Panc1 (cell line): ENCODE results near the gene JMJD1C. TPM values are rescaled to one million over a fixed set of nuclear protein-coding genes. Genes with fewer than 3 reads are reported as not detected.
A peak's percentile ranks its signal among the peaks of the same experiment; 100 is the strongest.

Experiments
- ATAC-seq: fragments of 200-7000 bp; cut with Tn5 transposase; 2 replicates; pipeline ENCODE4 v1.9.1; 2020; ENCODE audit warnings: mild to moderate bottlenecking, moderate library complexity
- BruUV-seq: library from RNA; stranded (reverse); fragments of 400-500 nt; replicated peaks from 2 replicates; lab custom pipeline; 2021; lab: Mats Ljungman, UMichigan
- CTCF ChIA-PET: fragments of 300-600 bp; sonication (Branson Sonifier 250); formaldehyde crosslinking; loops from one replicate; lab custom pipeline; 2022; ENCODE audit warnings: antibody characterized with exemption; lab: Charles Lee
- POLR2A ChIA-PET: fragments of 300-600 bp; sonication (Branson Sonifier 250); formaldehyde crosslinking; loops from one replicate; lab custom pipeline; 2022; ENCODE audit warnings: antibody characterized with exemption; lab: Charles Lee
- DNase-seq: peaks from one replicate; pipeline ENCODE4 v3.0.0-alpha.2; 2010; ENCODE audit warnings: low read depth, low spot score
- H3K27ac ChIP-seq: 2 replicates; pipeline ENCODE4 v1.5.1; 2011; ENCODE audit warnings: mild to moderate bottlenecking, low read length, inconsistent platforms
- H3K27me3 ChIP-seq: fragments of 200-500 bp; sonication (Bioruptor generic); 2 replicates; pipeline ENCODE4 v1.6.0; 2014; ENCODE audit warnings: low read length, inconsistent platforms; ENCODE audit not compliant: control insufficient read depth, insufficient read depth
- H3K36me3 ChIP-seq: fragments of 200-500 bp; sonication (Bioruptor generic); 2 replicates; pipeline ENCODE4 v1.5.1; 2014; ENCODE audit warnings: inconsistent platforms, mild to moderate bottlenecking, low read length, moderate library complexity; ENCODE audit not compliant: control insufficient read depth, insufficient read depth
- H3K4me1 ChIP-seq: 2 replicates; pipeline ENCODE4 v1.5.1; 2011; ENCODE audit warnings: inconsistent platforms, mild to moderate bottlenecking, low read length, moderate library complexity; ENCODE audit not compliant: control insufficient read depth, insufficient read depth
- H3K4me3 ChIP-seq, 2 experiments: 2 replicates each; pipeline ENCODE4 v1.5.1; 2011 to 2012; ENCODE audit warnings: low read depth in 2 of 2, low read length in 2 of 2, mild to moderate bottlenecking in 2 of 2, inconsistent platforms in 1 of 2, moderate library complexity in 1 of 2
- H3K9me3 ChIP-seq: fragments of 200-500 bp; sonication (Bioruptor generic); 2 replicates; pipeline ENCODE4 v1.5.1; 2014; ENCODE audit warnings: low read depth, mild to moderate bottlenecking, inconsistent platforms, low read length, moderate library complexity; ENCODE audit not compliant: control insufficient read depth, insufficient read depth
- CTCF ChIP-seq: fragments of 450-650 bp; IDR thresholded peaks from 2 replicates; pipeline ENCODE4 v1.5.1; 2017; ENCODE audit warnings: mild to moderate bottlenecking
- POLR2AphosphoS5 ChIP-seq: IDR thresholded peaks from 2 replicates; pipeline ENCODE4 v1.6.1; 2012; ENCODE audit warnings: mild to moderate bottlenecking, low read depth, low read length, moderate library complexity
- REST ChIP-seq, 2 experiments: IDR thresholded peaks; 2 replicates each; pipeline ENCODE4 v1.6.1; 2011 to 2012; ENCODE audit warnings: low read depth in 2 of 2, control low read depth in 1 of 2, low read length in 1 of 2, mild to moderate bottlenecking in 1 of 2, moderate library complexity in 1 of 2; ENCODE audit not compliant: insufficient read depth in 1 of 2
- SIN3A ChIP-seq: IDR thresholded peaks from 2 replicates; pipeline ENCODE4 v1.6.1; 2012; ENCODE audit warnings: low read depth, mild to moderate bottlenecking, low read length, moderate library complexity, borderline replicate concordance; ENCODE audit not compliant: insufficient read depth
- TCF7L2 ChIP-seq: IDR thresholded peaks from 2 replicates; pipeline ENCODE4 v1.6.1; 2011; ENCODE audit warnings: mild to moderate bottlenecking, low read depth, low read length, inconsistent platforms
- in situ Hi-C: cut with HindIII; loops from 2 replicates; pipeline ENCODE4 v1.10.0; 2016; ENCODE audit warnings: low sequenced_read_pairs, low pct_unique_long_range_greater_than_20kb
- intact Hi-C: fragments of 100-400 bp; cut with micrococcal nuclease; formaldehyde crosslinking; loops from one replicate; pipeline ENCODE4 v1.10.0; 2022; ENCODE audit not compliant: unreplicated experiment
- total RNA-seq: library from RNA; stranded (reverse); gene quantifications from one replicate; pipeline ENCODE4 v1.2.1, GENCODE V29; 2021; ENCODE audit not compliant: unreplicated experiment

The JMJD1C gene
- total RNA-seq, 1 experiment from 2014 or later: 88.3 TPM

- Histone ChIP-seq H3K27ac (no peak overlapping the region), H3K9me3 (no peaks in the 10 kb centered on the region), H3K36me3 (peaks cover 35% of the 10 kb centered on the region), H3K4me1 (peaks cover 18% of the 10 kb centered on the region; the same call in 1 of the 2 replicates), H3K4me3 (no peak overlapping the region), H3K27me3 (no peaks in the 10 kb centered on the region)
- ChIA-PET CTCF (no interaction called here), POLR2A (no interaction called here)
- ATAC-seq: no peak
- intact Hi-C loops (no loop called here), in situ Hi-C loops (no loop called here)
- TF ChIP-seq TCF7L2 (no peak), CTCF (no peak), REST (IDR thresholded peaks at IDR 0.05; ENCODE audit: insufficient read depth in 1 of 2, low read depth in 2 of 2, low read length in 1 of 2) (no peak), POLR2AphosphoS5 (no peak), SIN3A (no peak)
- no peak for DNase-seq
- BruUV-seq: TSS peak; percentile 57
These were observed 251.2 kb downstream of the JMJD1C start for GRCh38 chr10:63214571-63214970.

GRCh38 chr10:63213489-63213888, 252.3 kb downstream of the JMJD1C start:
- BruUV-seq: no TSS peak
- Histone ChIP-seq H3K9me3 (no peaks in the 10 kb centered on the region), H3K36me3 (peaks cover 45% of the 10 kb centered on the region), H3K4me3 (no peak overlapping the region), H3K4me1 (peaks cover 14% of the 10 kb centered on the region; the same call in 1 of the 2 replicates), H3K27ac (no peak overlapping the region), H3K27me3 (no peaks in the 10 kb centered on the region)
- ChIA-PET CTCF (no interaction called here), POLR2A (interaction anchor here (0.6 kb wide), 1 partner anchor 171 kb away, joined by 3 read pairs; no protein-coding TSS in a partner anchor)
- intact Hi-C loops (no loop called here), in situ Hi-C loops (no loop called here)
- ATAC-seq (no peak), DNase-seq (no peak)
- no peak for TF ChIP-seq CTCF
- no peak for TF ChIP-seq TCF7L2
- no peak for TF ChIP-seq POLR2AphosphoS5
- TF ChIP-seq SIN3A: no peak
